SK-N-SH treated with all-trans-retinoic acid at 6 μM for 48 hours (cell line): ENCODE results near the gene SLC38A9.

ENCODE experiments used
- CSRNP3 ChIP-seq: fragments of 250-450 bp; sonication (Bioruptor Pico); IDR thresholded peaks from 2 replicates; pipeline ENCODE4 v1.5.1; 2021; ENCODE audit warnings: mild to moderate bottlenecking, moderate library complexity
- OSR1 ChIP-seq: fragments of 250-450 bp; sonication (Bioruptor Pico); IDR thresholded peaks from 2 replicates; pipeline ENCODE4 v1.8.0; 2022; ENCODE audit warnings: moderate library complexity, mild to moderate bottlenecking, inconsistent platforms
- PATZ1 ChIP-seq: fragments of 250-450 bp; sonication (Bioruptor Pico); IDR thresholded peaks from 2 replicates; pipeline ENCODE4 v1.8.0; 2020; ENCODE audit warnings: mild to moderate bottlenecking, moderate library complexity, borderline replicate concordance
- POU6F1 ChIP-seq: fragments of 250-450 bp; sonication (Bioruptor Pico); IDR thresholded peaks from 2 replicates; pipeline ENCODE4 v1.8.0; 2021; ENCODE audit warnings: low read depth, mild to moderate bottlenecking, moderate library complexity, borderline replicate concordance
- PPARA ChIP-seq: fragments of 250-450 bp; sonication (Bioruptor Pico); IDR thresholded peaks from 2 replicates; pipeline ENCODE4 v1.5.0; 2020; ENCODE audit warnings: mild to moderate bottlenecking, borderline replicate concordance
- RARB ChIP-seq: fragments of 250-450 bp; sonication (Bioruptor Pico); IDR thresholded peaks from 2 replicates; pipeline ENCODE4 v1.8.0; 2021; ENCODE audit warnings: mild to moderate bottlenecking, moderate library complexity
- ZC3H10 ChIP-seq: fragments of 250-450 bp; sonication (Bioruptor Pico); IDR thresholded peaks from 2 replicates; pipeline ENCODE4 v1.5.1; 2021; ENCODE audit warnings: mild to moderate bottlenecking, moderate library complexity
- ZFP3 ChIP-seq: fragments of 250-450 bp; sonication (Bioruptor Pico); IDR thresholded peaks from 2 replicates; pipeline ENCODE4 v1.5.0; 2020; ENCODE audit warnings: mild to moderate bottlenecking, moderate library complexity
- ZFP30 ChIP-seq: fragments of 450-650 bp; formaldehyde crosslinking; IDR thresholded peaks from 2 replicates; pipeline ENCODE4 v1.5.0; 2022; ENCODE audit warnings: mild to moderate bottlenecking, moderate library complexity
- ZNF70 ChIP-seq: fragments of 450-650 bp; formaldehyde crosslinking; IDR thresholded peaks from 2 replicates; pipeline ENCODE4 v1.5.0; 2020; ENCODE audit warnings: mild to moderate bottlenecking, moderate library complexity
- TF ChIP-seq, protein P1 (sequence below): fragments of 250-450 bp; sonication (Bioruptor Pico); IDR thresholded peaks from 2 replicates; pipeline ENCODE4 v1.5.0; 2020; ENCODE audit warnings: mild to moderate bottlenecking, moderate library complexity

DNA sequence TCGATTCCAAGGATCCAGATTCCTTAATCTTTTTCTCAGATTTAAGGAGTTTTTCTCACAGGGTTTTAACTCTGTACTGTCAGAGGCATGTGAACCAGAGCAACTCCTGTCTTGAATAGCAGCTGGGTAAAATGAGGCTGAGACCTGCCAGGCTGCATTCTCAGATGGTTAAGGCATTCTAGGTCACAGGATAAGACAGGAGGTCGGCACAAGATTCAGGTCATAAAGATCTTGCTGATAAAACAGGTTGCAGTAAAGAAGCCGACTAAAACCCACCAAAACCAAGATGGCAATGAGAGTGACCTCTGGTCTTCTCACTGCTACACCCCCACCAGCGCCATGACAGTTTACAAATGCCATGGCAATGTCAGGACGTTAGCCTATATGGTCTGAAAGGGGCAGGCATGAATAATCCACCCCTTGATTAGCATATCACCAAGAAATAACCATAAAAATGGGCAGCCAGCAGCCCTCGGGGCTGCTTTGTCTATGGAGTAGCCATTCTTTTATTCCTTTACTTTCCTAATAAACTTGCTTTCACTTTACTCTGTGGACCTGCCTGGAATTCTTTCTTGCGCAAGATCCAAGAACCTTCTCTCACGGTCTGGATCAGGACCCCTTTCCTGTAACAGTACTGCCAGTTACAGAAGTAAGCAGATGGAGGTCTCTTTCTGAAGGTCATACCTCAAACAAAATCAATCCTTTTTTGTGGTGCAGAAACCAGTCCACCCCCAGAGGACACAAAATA is 87.1 kb downstream of the SLC38A9 start:
- no peak for TF ChIP-seq ZNF70 (CRISPR knock-in tag)
- no peak for TF ChIP-seq ZC3H10 (CRISPR knock-in tag)
- TF ChIP-seq ZFP3 (CRISPR knock-in tag): no peak
- no peak for TF ChIP-seq OSR1 (CRISPR knock-in tag)
- TF ChIP-seq ZFP30 (CRISPR knock-in tag): no peak
- TF ChIP-seq, protein P1, sequence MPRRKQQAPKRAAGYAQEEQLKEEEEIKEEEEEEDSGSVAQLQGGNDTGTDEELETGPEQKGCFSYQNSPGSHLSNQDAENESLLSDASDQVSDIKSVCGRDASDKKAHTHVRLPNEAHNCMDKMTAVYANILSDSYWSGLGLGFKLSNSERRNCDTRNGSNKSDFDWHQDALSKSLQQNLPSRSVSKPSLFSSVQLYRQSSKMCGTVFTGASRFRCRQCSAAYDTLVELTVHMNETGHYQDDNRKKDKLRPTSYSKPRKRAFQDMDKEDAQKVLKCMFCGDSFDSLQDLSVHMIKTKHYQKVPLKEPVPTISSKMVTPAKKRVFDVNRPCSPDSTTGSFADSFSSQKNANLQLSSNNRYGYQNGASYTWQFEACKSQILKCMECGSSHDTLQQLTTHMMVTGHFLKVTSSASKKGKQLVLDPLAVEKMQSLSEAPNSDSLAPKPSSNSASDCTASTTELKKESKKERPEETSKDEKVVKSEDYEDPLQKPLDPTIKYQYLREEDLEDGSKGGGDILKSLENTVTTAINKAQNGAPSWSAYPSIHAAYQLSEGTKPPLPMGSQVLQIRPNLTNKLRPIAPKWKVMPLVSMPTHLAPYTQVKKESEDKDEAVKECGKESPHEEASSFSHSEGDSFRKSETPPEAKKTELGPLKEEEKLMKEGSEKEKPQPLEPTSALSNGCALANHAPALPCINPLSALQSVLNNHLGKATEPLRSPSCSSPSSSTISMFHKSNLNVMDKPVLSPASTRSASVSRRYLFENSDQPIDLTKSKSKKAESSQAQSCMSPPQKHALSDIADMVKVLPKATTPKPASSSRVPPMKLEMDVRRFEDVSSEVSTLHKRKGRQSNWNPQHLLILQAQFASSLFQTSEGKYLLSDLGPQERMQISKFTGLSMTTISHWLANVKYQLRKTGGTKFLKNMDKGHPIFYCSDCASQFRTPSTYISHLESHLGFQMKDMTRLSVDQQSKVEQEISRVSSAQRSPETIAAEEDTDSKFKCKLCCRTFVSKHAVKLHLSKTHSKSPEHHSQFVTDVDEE (CRISPR knock-in tag): no peak
- TF ChIP-seq PATZ1: no peak
- no peak for TF ChIP-seq CSRNP3
- no peak for TF ChIP-seq POU6F1 (CRISPR knock-in tag)
- no peak for TF ChIP-seq RARB
- TF ChIP-seq PPARA (CRISPR knock-in tag): no peak
